Measurements from ENCODE around the gene SERPIND1.
"Not testable (repeated sequence)": the region's sequence is repeated elsewhere in the genome, so short reads cannot be mapped to it uniquely, and the experiment has no call there.

Gene SERPIND1

GRCh38 chr22:20748082-20748481, 25.8 kb upstream of the SERPIND1 start:
- DNase-seq = no peak

- DNase-seq = no peak
These were observed 25.0 kb upstream of the SERPIND1 start for GRCh38 chr22:20748731-20749428.

GRCh38 chr22:20749453-20749852, 24.5 kb upstream of the SERPIND1 start:
- DNase-seq = no peak

- no peak for DNase-seq
These were observed 23.3 kb upstream of the SERPIND1 start for GRCh38 chr22:20750461-20751184.

- DNase-seq = no peak
These were observed 22.6 kb upstream of the SERPIND1 start for GRCh38 chr22:20751185-20751851.

- no peak for DNase-seq
These were observed 21.7 kb upstream of the SERPIND1 start for GRCh38 chr22:20752104-20752741.

GRCh38 chr22:20752873-20753272, 21.0 kb upstream of the SERPIND1 start:
- no peak for DNase-seq

GRCh38 chr22:20756846-20757245, 17.1 kb upstream of the SERPIND1 start:
- DNase-seq = no peak

- DNase-seq = no peak
These were observed 15.2 kb upstream of the SERPIND1 start for GRCh38 chr22:20758688-20759087.

- DNase-seq = no peak
These were observed 13.8 kb upstream of the SERPIND1 start for GRCh38 chr22:20760084-20760483.

GRCh38 chr22:20761536-20761935, 12.4 kb upstream of the SERPIND1 start:
- no peak for DNase-seq

GRCh38 chr22:20762233-20762796, 11.6 kb upstream of the SERPIND1 start:
- DNase-seq = no peak

- no peak for DNase-seq
These were observed 10.1 kb upstream of the SERPIND1 start for GRCh38 chr22:20763630-20764470.

GRCh38 chr22:20764471-20764720, 9.5 kb upstream of the SERPIND1 start:
- DNase-seq = no peak

- DNase-seq = no peak
These were observed 9.2 kb upstream of the SERPIND1 start for GRCh38 chr22:20764729-20765128.

GRCh38 chr22:20765938-20766337, 8.0 kb upstream of the SERPIND1 start:
- no peak for DNase-seq

GRCh38 chr22:20766530-20766929, 7.4 kb upstream of the SERPIND1 start:
- DNase-seq = no peak

GRCh38 chr22:20769496-20769826, 4.5 kb upstream of the SERPIND1 start:
- not testable (repeated sequence) for DNase-seq

GRCh38 chr22:20771918-20772625, 1.8 kb upstream of the SERPIND1 start:
- DNase-seq = no peak

- no peak for DNase-seq
These were observed 969 bp downstream of the SERPIND1 start for GRCh38 chr22:20774882-20775281.

GRCh38 chr22:20775342-20775895, 1.5 kb downstream of the SERPIND1 start:
- no peak for DNase-seq

Measured in GDM1 (cell line).